ENCODE data around the gene SEPTIN3. TPM values are rescaled to one million over a fixed set of nuclear protein-coding genes. Genes with fewer than 3 reads are reported as not detected.

The SEPTIN3 gene
- total and polyA plus RNA-seq, 8 donors: 0.61 to 1.4 (median 0.72) TPM; not detected in 3

GRCh38 chr22:42010778-42011177 lies 41.5 kb downstream of the SEPTIN3 start:
- Histone ChIP-seq H3K4me3 (no peak overlapping the region), H3K9me3 (peaks cover 0 to 29% (median 18%) of the 10 kb centered on the region in 4 donors), H3K4me1 (no peaks in the 10 kb centered on the region), H3K27ac (no peak overlapping the region), H3K36me3 (no peaks in the 10 kb centered on the region), H3K27me3 (no peaks in the 10 kb centered on the region)
- intact Hi-C loops (cut with DNase I; ENCODE audit: low total_unique reads): no loop called here
- 79 to 98% (median 93%) methylated on average over 7 of the region's 7 CpGs for WGBS, 5 donors
- no peak for DNase-seq
- no peak for TF ChIP-seq EP300 (IDR thresholded peaks at IDR 0.05)
- TF ChIP-seq POLR2A (IDR thresholded peaks at IDR 0.05): no peak
- TF ChIP-seq POLR2AphosphoS5 (IDR thresholded peaks at IDR 0.05): no peak
- no peak for TF ChIP-seq CTCF (IDR thresholded peaks at IDR 0.05)

- Histone ChIP-seq H3K36me3 (no peaks in the 10 kb centered on the region), H3K4me3 (no peak overlapping the region), H3K27me3 (no peaks in the 10 kb centered on the region), H3K9me3 (peaks cover 0 to 25% (median 18%) of the 10 kb centered on the region in 4 donors), H3K4me1 (no peaks in the 10 kb centered on the region), H3K27ac (no peak overlapping the region)
- no peak for DNase-seq
- intact Hi-C loops (cut with DNase I; ENCODE audit: low total_unique reads): no loop called here
- WGBS, 5 donors: 66 to 94% (median 79%) methylated on average over 4 of the region's 4 CpGs
- TF ChIP-seq CTCF (IDR thresholded peaks at IDR 0.05) (no peak), POLR2AphosphoS5 (IDR thresholded peaks at IDR 0.05) (no peak), EP300 (IDR thresholded peaks at IDR 0.05) (no peak), POLR2A (IDR thresholded peaks at IDR 0.05) (no peak)
Observed at GRCh38 chr22:42013385-42013784, 44.1 kb downstream of the SEPTIN3 start.

GRCh38 chr22:42016111-42016510 lies 46.9 kb downstream of the SEPTIN3 start:
- Histone ChIP-seq H3K9me3 (peaks cover 0 to 7% (median 2%) of the 10 kb centered on the region in 4 donors), H3K27ac (no peak overlapping the region), H3K27me3 (no peaks in the 10 kb centered on the region), H3K4me3 (no peak overlapping the region), H3K4me1 (no peaks in the 10 kb centered on the region), H3K36me3 (no peaks in the 10 kb centered on the region)
- intact Hi-C loops (cut with DNase I; ENCODE audit: low total_unique reads): no loop called here
- no peak for DNase-seq
- WGBS, 5 donors: 77 to 88% (median 82%) methylated on average over 10 of the region's 10 CpGs
- no peak for TF ChIP-seq POLR2AphosphoS5 (IDR thresholded peaks at IDR 0.05)
- no peak for TF ChIP-seq POLR2A (IDR thresholded peaks at IDR 0.05)
- TF ChIP-seq CTCF (IDR thresholded peaks at IDR 0.05): no peak
- TF ChIP-seq EP300 (IDR thresholded peaks at IDR 0.05): no peak

GRCh38 chr22:42018224-42018623 lies 49.0 kb downstream of the SEPTIN3 start:
- no peaks in the 10 kb centered on the region for H3K36me3 ChIP-seq
- DNase-seq: no peak
- no peak for TF ChIP-seq CTCF (IDR thresholded peaks at IDR 0.05)
- TF ChIP-seq POLR2A (IDR thresholded peaks at IDR 0.05): no peak
- no peak for TF ChIP-seq EP300 (IDR thresholded peaks at IDR 0.05)
- TF ChIP-seq POLR2AphosphoS5 (IDR thresholded peaks at IDR 0.05): no peak
- intact Hi-C loops (cut with DNase I; ENCODE audit: low total_unique reads): no loop called here
- WGBS, 5 donors: 49 to 78% (median 63%) methylated on average over 1 of the region's 1 CpG
- H3K9me3 ChIP-seq: no peaks in the 10 kb centered on the region
- H3K4me1 ChIP-seq: no peaks in the 10 kb centered on the region
- H3K27ac ChIP-seq: no peak overlapping the region
- H3K4me3 ChIP-seq: no peak overlapping the region
- no peaks in the 10 kb centered on the region for H3K27me3 ChIP-seq

Other genes starting within 250 kb of the SEPTIN3 start
- 10 to 100 TPM in 2 of 5 donors, 1 to 10 TPM in 2, not detected in 1; 4.9 to 16.5 (median 12.1) TPM for gene CCDC134, start 168.8 kb upstream of the SEPTIN3 start, total RNA-seq
- 1 to 10 TPM in 2 of 3 donors, not detected in 1; 1.6 to 2.5 TPM for gene CCDC134, start 168.8 kb upstream of the SEPTIN3 start, polyA plus RNA-seq
- gene SREBF2, start 136.3 kb upstream of the SEPTIN3 start, total RNA-seq: 100 to 1,000 TPM in 1 of 5 donors, 10 to 100 TPM in 4; 41.3 to 159 (median 91.7) TPM
- 10 to 100 TPM; 12.2 to 48.7 (median 29.8) TPM for gene SREBF2, start 136.3 kb upstream of the SEPTIN3 start, polyA plus RNA-seq
- not detected for gene SHISA8, start 54.4 kb upstream of the SEPTIN3 start, total RNA-seq
- gene SHISA8, start 54.4 kb upstream of the SEPTIN3 start, polyA plus RNA-seq: under 1 TPM in 1 of 3 donors, not detected in 2; 0.15 TPM
- gene TNFRSF13C, start 42.6 kb upstream of the SEPTIN3 start, total RNA-seq: under 1 TPM in 2 of 5 donors, not detected in 3; 0.55 to 0.87 TPM
- 1 to 10 TPM in 1 of 3 donors, under 1 TPM in 1, not detected in 1; 0.31 to 1.1 TPM for gene TNFRSF13C, start 42.6 kb upstream of the SEPTIN3 start, polyA plus RNA-seq
- 10 to 100 TPM in 2 of 5 donors, 1 to 10 TPM in 2, not detected in 1; 6.1 to 64.3 (median 11.1) TPM for gene CENPM, start 22.3 kb upstream of the SEPTIN3 start, total RNA-seq
- gene CENPM, start 22.3 kb upstream of the SEPTIN3 start, polyA plus RNA-seq: 10 to 100 TPM; 15.1 to 22.5 (median 15.8) TPM
- gene WBP2NL, start 29.3 kb downstream of the SEPTIN3 start, total RNA-seq: 1 to 10 TPM in 2 of 5 donors, not detected in 3; 3.9 to 4.8 TPM
- gene WBP2NL, start 29.3 kb downstream of the SEPTIN3 start, polyA plus RNA-seq: 1 to 10 TPM; 1.2 TPM
- 10 to 100 TPM in 4 of 5 donors, 1 to 10 TPM in 1; 2.3 to 55.8 (median 24.2) TPM for gene NAGA, start 101.4 kb downstream of the SEPTIN3 start, total RNA-seq
- gene NAGA, start 101.4 kb downstream of the SEPTIN3 start, polyA plus RNA-seq: 1 to 10 TPM; 8.4 to 9.8 (median 9.5) TPM
- 10 to 100 TPM; 12.9 to 30.1 (median 21.6) TPM for gene PHETA2, start 104.8 kb downstream of the SEPTIN3 start, total RNA-seq
- 10 to 100 TPM in 2 of 3 donors, 1 to 10 TPM in 1; 8.4 to 21.5 (median 17.3) TPM for gene PHETA2, start 104.8 kb downstream of the SEPTIN3 start, polyA plus RNA-seq
- gene SMDT1, start 110.3 kb downstream of the SEPTIN3 start, total RNA-seq: 10 to 100 TPM in 3 of 5 donors, 1 to 10 TPM in 2; 2.9 to 20.7 (median 12.1) TPM
- gene SMDT1, start 110.3 kb downstream of the SEPTIN3 start, polyA plus RNA-seq: 100 to 1,000 TPM; 101 to 232 (median 104) TPM
- 10 to 100 TPM; 49.4 to 66.3 (median 59.4) TPM for gene NDUFA6, start 121.3 kb downstream of the SEPTIN3 start, total RNA-seq
- gene NDUFA6, start 121.3 kb downstream of the SEPTIN3 start, polyA plus RNA-seq: 100 to 1,000 TPM; 122 to 167 (median 143) TPM
- 10 to 100 TPM in 3 of 5 donors, under 1 TPM in 2; 0.72 to 22.8 (median 11.9) TPM for gene CYP2D6, start 161.4 kb downstream of the SEPTIN3 start, total RNA-seq
- 1 to 10 TPM in 2 of 3 donors, under 1 TPM in 1; 1.00 to 5.2 (median 1.5) TPM for gene CYP2D6, start 161.4 kb downstream of the SEPTIN3 start, polyA plus RNA-seq

Measured in stomach (tissue), 9 donors.